GM18870 (cell line): ENCODE results near the gene EFCAB5.
"Not testable (repeated sequence)": the region's sequence is repeated elsewhere in the genome, so short reads cannot be mapped to it uniquely, and the experiment has no call there.

Experiments
- ATAC-seq: cut with Tn5 transposase; IDR thresholded peaks from one replicate; pipeline ENCODE4 v1.9.1; 2021; ENCODE audit warnings: moderate library complexity; ENCODE audit not compliant: unreplicated experiment

EFCAB5 gene

GRCh38 chr17:30091771-30092170 is 150.3 kb downstream of the EFCAB5 start:
- ATAC-seq: no peak

- ATAC-seq: no peak
Observed at GRCh38 chr17:30092886-30093285, 151.5 kb downstream of the EFCAB5 start.

GRCh38 chr17:30093463-30094147 is 152.2 kb downstream of the EFCAB5 start:
- ATAC-seq: no peak

GRCh38 chr17:30095507-30096244 is 154.2 kb downstream of the EFCAB5 start:
- ATAC-seq: peak; percentile 47

- ATAC-seq: no peak
Observed at GRCh38 chr17:30101686-30102390, 160.4 kb downstream of the EFCAB5 start.

- ATAC-seq: no peak
Observed at GRCh38 chr17:30103921-30104320, 162.5 kb downstream of the EFCAB5 start.

- ATAC-seq: no peak
Observed at GRCh38 chr17:30104575-30105339, 163.3 kb downstream of the EFCAB5 start.

- no peak for ATAC-seq
Observed at GRCh38 chr17:30112794-30113193, 171.4 kb downstream of the EFCAB5 start.

GRCh38 chr17:30113213-30113612 is 171.8 kb downstream of the EFCAB5 start:
- ATAC-seq: no peak

- no peak for ATAC-seq
Observed at GRCh38 chr17:30116345-30116660, 174.9 kb downstream of the EFCAB5 start.

- ATAC-seq: no peak
Observed at GRCh38 chr17:30116661-30117551, 175.5 kb downstream of the EFCAB5 start, which contains the start of gene NSRP1. Gene NSRP1, plus strand, starts transcription at chr17:30116816. Its CDS starts 28 bp downstream, at chr17:30116844.

GRCh38 chr17:30117675-30118081 is 176.2 kb downstream of the EFCAB5 start:
- ATAC-seq: no peak

- not testable (repeated sequence) for ATAC-seq
Observed at GRCh38 chr17:30118635-30119034, 177.2 kb downstream of the EFCAB5 start.

- no peak for ATAC-seq
Observed at GRCh38 chr17:30124273-30124796, 182.9 kb downstream of the EFCAB5 start.

- no peak for ATAC-seq
Observed at GRCh38 chr17:30130121-30130520, 188.7 kb downstream of the EFCAB5 start.

GRCh38 chr17:30132615-30133014 is 191.2 kb downstream of the EFCAB5 start:
- ATAC-seq: no peak

GRCh38 chr17:30133197-30133596 is 191.8 kb downstream of the EFCAB5 start:
- no peak for ATAC-seq

GRCh38 chr17:30134551-30134950 is 193.1 kb downstream of the EFCAB5 start:
- ATAC-seq: no peak

- no peak for ATAC-seq
Observed at GRCh38 chr17:30137158-30137557, 195.7 kb downstream of the EFCAB5 start.

GRCh38 chr17:30147860-30148259 is 206.4 kb downstream of the EFCAB5 start:
- ATAC-seq: not testable (repeated sequence)
